DMS 273 treated with DMSO at 0.1 percent for 48 hours (cell line): ENCODE results near the gene ATP8A2.
"Not testable (repeated sequence)": the region's sequence is repeated elsewhere in the genome, so short reads cannot be mapped to it uniquely, and the experiment has no call there.

Experiments used
- DNase-seq: peaks from one replicate; lab custom pipeline; 2025; lab: John Stamatoyannopoulos, UW

Gene ATP8A2

DNA sequence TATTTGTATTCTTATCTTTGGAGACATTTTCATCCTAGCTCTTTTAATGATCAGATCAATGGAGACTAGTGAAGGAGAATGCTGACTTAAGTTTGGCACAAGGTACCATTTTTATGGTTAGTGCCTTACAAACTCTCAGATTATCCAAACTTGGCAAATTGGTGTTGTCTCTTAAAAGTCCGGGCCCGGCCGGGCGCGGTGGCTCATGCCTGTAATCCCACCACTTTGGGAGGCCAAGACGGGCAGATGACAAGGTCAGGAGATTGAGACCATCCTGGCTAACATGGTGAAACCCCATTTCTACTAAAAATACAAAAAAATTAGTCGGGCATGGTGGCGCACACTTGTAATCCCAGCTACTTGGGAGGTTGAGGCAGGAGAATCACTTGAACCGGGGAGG is 177.2 kb downstream of the ATP8A2 start:
- DNase-seq, result not testable (repeated sequence)

GRCh38 chr13:25561812-25562211 is 190.0 kb downstream of the ATP8A2 start:
- DNase-seq, result no peak

GRCh38 chr13:25570185-25570584 is 198.4 kb downstream of the ATP8A2 start:
- no peak for DNase-seq

DNA sequence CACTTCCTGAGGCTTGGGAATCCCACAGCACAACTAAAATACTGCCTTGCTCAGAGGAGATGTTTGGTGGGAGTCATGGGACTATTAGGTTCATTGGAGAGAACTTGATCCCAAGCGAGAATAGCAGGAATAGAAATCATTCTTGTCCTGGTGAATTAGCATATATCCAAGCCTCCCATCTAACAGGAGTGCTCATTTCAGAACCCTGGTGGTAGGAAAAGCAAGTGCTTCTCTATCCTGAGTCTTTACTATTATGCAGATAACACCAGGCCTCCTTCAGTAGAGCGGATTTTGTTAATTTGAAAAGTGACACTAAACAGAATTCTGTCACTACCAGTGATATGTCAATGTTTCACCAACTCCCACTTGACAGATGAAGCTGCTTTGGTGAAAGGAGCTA is 199.5 kb downstream of the ATP8A2 start:
- DNase-seq, result no peak

DNA sequence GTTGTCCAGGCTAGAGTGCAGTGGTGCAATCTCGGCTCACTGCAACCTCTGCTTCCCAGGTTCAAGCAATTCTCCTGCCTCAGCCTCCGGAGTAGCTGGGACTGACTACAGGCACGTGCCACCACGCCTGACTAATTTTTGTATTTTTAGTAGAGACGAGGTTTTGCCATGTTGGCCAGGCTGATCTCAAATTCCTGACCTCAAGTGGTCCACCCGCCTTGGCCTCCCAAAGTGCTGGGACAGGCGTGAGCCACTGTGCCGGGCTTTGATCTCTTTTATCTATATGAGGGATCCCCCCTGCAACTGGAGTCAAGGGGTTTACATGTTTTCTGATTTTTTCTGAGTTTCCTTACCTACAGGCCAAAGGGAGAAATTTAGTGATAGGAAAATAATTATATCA is 200.4 kb downstream of the ATP8A2 start:
- DNase-seq, result not testable (repeated sequence)

DNA sequence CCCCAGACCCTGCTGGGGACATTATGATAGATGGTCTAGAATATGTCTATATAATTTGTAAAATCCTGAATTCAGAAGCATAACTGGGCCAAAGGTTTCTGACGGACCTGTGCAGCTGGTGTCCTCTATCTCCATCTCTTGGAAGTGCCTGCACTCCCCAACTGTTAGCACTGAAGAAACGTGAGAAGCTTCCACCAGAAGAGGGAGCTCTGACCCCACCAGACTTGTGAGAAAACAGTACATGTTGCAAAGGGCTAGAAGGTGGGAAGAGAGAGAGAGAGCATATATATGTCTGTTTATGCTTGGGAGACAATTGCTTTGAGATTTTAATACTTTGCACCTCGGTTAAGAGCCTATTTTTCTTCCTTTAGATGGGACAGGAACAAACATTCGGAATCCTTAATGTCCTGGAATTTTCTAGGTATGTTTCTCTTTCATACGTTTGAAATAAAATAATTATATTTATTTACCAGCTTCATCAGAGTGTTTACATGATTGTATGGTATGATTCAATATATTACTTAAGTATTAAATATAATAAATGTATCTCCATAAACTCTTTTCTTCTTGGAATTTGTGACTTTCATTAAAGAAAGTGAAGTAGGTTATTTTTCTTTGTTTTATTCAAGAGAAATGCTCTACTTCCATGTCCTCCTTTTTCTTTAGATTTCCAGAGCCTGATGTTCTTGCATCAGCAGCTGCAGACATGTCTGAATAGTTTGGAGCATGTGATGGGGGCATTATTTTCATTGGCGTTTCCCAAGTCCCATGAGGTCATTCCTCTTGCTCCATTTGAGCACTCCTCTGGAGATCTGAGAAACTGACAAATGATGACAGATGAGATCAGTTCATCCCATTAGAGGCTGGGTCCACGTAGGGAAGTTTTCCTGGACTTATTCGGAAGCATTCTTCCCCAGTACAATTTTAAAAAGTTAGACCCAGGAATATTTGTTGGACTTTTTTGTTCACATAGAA is 202.9 kb downstream of the ATP8A2 start:
- peak; percentile 68 for DNase-seq

DNA sequence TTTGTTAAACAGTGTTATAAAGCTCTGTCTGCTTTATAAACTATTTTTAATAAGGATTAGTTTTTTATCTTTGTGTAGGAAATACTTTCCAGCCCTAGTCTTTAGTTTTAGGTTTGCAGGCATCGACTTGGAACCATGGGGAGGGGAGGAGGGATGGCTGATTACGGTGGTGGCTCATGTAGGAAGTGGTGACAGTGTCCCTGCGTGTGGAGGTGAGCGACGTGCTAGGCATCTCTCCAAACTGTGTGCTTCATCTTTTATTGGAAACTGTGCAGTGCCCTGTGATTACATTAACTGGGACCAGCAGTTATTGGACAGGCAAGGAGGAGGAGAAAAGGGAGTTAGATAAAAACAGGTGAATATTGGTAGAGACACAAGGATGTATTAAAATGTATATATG is 203.8 kb downstream of the ATP8A2 start:
- no peak for DNase-seq

DNA sequence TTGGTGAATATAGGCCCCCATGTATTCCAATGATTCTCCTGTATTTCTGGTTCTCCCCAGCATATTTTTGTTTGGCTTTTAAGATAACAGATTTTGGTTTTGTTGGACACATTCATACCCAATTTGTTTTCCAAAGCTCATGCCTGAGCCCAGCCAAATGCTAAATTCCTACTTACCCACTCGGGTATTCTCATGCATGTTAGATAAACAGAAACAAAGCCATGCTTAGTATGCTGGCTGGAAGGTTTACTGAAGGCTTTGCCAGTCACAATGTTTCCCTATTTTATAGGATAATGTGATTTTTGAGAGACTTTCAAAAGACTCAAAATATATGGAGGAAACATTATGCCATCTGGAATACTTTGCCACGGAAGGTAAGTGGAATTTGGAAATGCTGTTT is 206.8 kb downstream of the ATP8A2 start:
- DNase-seq, result no peak

- no peak for DNase-seq
These were observed 207.4 kb downstream of the ATP8A2 start for GRCh38 chr13:25579221-25579620.

- peak; percentile 12 for DNase-seq
These were observed 209.6 kb downstream of the ATP8A2 start for GRCh38 chr13:25581351-25581750.

- DNase-seq, result no peak
These were observed 212.3 kb downstream of the ATP8A2 start for GRCh38 chr13:25584087-25584486.

GRCh38 chr13:25585000-25585399 is 213.2 kb downstream of the ATP8A2 start:
- no peak for DNase-seq

DNA sequence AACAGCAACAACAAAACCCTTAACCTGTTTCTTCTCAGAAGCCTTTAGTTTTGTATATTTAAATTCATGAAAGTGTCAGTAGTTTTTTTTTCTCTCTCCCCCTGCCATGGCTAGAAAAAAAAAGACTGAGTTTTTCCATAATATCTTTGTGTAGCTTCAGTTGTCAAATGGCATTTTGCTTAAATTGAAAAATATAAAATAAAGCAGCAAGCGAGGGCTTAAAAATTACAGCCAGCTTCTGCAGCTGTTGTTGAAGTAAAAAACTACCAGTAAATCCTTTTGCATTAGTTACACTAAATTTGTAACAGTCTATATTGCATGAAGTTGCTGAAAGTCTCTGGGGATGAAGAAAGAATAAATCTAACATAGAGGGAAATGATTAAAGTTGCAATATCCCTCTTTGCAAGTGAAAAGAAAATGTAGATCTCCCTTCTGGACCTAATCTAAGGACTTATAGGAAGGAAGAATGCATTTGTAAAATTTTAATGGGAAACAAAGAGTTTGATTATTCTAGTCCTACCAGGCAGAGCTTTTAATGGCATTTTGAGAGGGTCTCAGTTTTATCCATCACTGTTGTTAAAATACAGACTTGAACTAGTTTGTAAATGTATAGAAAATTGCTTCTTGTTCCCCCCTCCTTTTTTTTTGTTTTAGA is 215.7 kb downstream of the ATP8A2 start:
- DNase-seq, result no peak

- no peak for DNase-seq
These were observed 216.7 kb downstream of the ATP8A2 start for GRCh38 chr13:25588336-25589060.

DNA sequence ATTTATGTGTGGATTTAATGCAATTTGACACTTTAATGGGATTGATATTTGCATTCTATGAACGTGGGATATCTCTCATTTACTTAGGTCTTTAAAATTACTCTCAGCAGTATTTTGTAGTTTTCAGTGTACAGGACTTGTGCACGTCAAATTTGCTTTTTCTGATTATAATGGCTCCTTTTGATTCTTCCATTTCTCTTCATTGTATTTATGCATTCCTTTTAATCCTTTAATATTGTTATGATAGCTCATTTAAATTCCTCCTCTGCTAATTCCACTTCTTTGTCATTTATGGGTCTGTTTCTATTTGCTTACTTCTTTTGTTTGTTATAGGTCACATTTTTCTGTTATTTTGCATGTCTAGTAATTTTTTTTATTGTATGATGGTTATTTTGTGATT is 226.6 kb downstream of the ATP8A2 start:
- DNase-seq, result no peak

DNA sequence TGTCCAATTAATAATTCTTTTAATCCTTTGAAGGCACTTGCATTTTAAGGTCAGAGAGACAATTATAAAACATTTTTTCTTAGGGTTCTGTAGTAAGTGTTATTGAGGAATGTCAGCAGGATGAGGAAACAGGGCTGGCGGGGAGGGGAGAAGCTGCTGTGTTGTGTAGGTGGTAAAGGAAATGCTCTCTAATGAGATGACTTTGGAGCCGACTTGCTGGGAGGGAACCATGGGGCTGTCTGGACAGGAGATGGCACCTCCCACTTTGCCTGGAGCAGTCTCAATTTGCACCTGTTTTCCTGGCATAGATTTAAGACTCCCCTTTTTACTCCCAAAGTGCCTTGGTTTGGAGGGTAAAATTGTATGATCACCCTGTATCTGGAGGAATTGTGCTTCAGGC is 230.4 kb downstream of the ATP8A2 start:
- no peak for DNase-seq

- no peak for DNase-seq
These were observed 232.3 kb downstream of the ATP8A2 start for GRCh38 chr13:25604106-25604505.

DNA sequence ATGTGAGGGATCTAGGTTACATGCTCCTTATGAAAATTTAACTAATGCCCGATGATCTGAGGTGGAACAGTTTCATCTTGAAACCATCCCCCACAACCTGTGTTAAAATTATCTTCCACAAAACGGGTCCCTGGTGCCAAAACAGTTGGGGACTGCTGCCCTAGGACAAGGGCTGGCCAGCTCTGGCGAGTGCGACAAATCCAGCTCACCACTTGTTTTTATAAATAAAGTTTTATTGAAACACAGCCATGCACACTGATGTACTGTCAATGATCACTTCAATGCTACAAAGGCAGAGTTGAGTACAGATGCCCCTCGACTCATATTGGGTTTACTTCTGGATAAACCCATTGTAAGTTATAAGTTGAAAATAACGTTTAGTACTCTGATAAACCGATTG is 235.3 kb downstream of the ATP8A2 start:
- no peak for DNase-seq

DNA sequence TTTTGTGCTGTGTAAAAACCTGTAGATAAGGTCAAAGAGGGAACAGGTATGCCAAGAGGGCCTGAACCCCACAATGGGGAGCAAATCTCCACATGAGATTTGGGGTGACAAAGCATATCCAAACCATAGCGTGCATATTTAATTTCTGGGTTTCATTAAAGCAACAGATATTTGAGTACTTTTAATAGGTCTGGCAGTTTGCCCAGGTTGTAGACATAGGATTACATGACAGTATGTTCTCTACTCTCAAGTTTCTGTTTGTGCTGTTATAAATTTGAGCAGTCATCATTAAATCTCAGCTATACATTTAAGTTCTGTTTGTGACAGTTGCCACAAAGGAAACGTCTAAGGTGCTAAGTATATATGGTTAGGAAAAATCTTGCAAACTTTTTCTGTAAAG is 236.4 kb downstream of the ATP8A2 start:
- DNase-seq, result peak; percentile 70

DNA sequence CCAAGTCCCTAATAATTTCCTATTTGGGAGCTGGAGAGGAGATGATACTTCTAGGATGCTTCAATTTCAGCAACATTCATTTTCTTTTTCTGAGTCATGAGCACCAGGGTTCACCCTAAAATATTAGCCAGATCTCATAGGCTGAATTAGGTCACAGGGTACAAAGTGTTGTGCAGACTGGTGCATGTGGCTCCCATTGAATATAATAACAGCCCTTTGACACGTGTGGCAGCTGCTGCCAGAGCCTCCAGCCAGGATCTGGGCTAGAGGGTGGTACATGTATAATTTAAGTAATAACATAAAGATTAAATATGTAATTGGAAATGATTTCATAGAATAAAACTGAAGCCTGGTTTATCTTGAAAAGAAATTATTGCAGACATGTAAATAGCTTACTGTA is 244.9 kb downstream of the ATP8A2 start:
- no peak for DNase-seq

DNA sequence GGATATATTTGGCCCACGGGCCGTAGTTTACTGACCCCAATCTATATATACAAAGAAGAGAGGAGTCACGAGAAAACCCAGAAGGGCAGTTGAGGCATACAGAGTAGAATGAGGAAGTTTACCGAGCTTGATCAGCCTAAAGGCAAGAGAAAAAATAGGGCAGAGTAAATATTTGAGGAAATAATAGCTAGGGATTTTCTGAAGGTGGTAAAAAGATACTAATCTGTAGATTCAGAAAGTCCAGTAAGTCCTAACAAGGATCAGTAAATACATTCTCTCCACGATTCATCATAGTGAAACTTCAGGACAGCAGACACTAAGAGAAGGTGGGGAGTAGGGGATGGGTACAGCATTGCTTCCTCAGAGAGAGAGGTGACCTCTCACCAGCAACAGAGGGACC is 248.1 kb downstream of the ATP8A2 start:
- no peak for DNase-seq

DNA sequence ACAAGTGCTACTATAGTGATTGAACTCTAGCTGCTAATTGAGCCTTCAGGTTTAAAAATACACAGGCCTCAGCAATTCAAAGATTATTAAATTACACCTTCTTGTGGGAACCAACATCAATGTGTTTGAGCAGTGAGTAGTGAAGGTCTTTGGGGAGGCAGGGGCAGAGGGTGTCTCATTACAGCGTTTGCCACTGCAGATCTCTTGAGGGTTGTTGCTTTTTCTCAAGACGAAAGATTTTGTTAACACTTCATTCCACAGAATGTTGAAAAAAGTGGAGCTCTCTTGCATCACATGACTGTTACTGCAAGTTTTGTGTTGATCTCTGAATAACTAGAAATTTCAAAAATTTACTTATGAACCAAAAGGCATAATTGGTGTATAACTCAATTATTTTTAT is 253.6 kb downstream of the ATP8A2 start:
- no peak for DNase-seq
